GM23338 (cell line): ENCODE measurements around the gene GLYATL2. TPM values are rescaled to one million over a fixed set of nuclear protein-coding genes. Genes with fewer than 3 reads are reported as not detected.

Source experiments
- ATAC-seq: fragments of 200-7000 bp; cut with Tn5 transposase; 3 replicates; pipeline ENCODE4 v1.9.1; 2020
- DNase-seq: peaks from one replicate; pipeline ENCODE4 v3.0.0-alpha.2; 2015; ENCODE audit warnings: low spot score
- H2AFZ ChIP-seq: fragments of 200-600 bp; sonication (generic); 2 replicates; pipeline ENCODE4 v1.8.0; 2016; ENCODE audit warnings: antibody characterized with exemption, mild to moderate bottlenecking, moderate library complexity
- H3F3A ChIP-seq: fragments of 200-600 bp; sonication (generic); replicated peaks from 2 replicates; pipeline ENCODE4 v1.8.0; 2017; ENCODE audit warnings: antibody characterized with exemption, mixed run types, low read depth
- H3K27ac ChIP-seq: fragments of 200-600 bp; sonication (generic); 2 replicates; pipeline ENCODE4 v1.6.1; 2016; ENCODE audit warnings: low read depth
- H3K27me3 ChIP-seq: fragments of 200-600 bp; sonication (generic); 2 replicates; pipeline ENCODE4 v1.8.0; 2016; ENCODE audit warnings: mild to moderate bottlenecking, mixed run types, moderate library complexity; ENCODE audit not compliant: insufficient read depth
- H3K36me3 ChIP-seq: fragments of 200-600 bp; sonication (generic); 2 replicates; pipeline ENCODE4 v1.8.0; 2016; ENCODE audit warnings: mild to moderate bottlenecking; ENCODE audit not compliant: insufficient read depth
- H3K4me1 ChIP-seq: fragments of 200-600 bp; sonication (generic); 2 replicates; pipeline ENCODE4 v1.8.0; 2016; ENCODE audit warnings: mild to moderate bottlenecking, moderate library complexity; ENCODE audit not compliant: insufficient read depth
- H3K4me2 ChIP-seq: fragments of 200-600 bp; sonication (generic); 2 replicates; pipeline ENCODE4 v1.7.1; 2017; ENCODE audit warnings: mixed run types
- H3K4me3 ChIP-seq: fragments of 200-600 bp; sonication (generic); 2 replicates; pipeline ENCODE4 v1.6.1; 2016; ENCODE audit warnings: mixed run types
- H3K79me2 ChIP-seq: fragments of 200-600 bp; sonication (generic); replicated peaks from 2 replicates; pipeline ENCODE4 v1.8.0; 2017; ENCODE audit warnings: mild to moderate bottlenecking; ENCODE audit not compliant: insufficient read depth
- H3K9me2 ChIP-seq: fragments of 200-600 bp; sonication (generic); 2 replicates; pipeline ENCODE4 v1.8.0; 2017; ENCODE audit not compliant: insufficient read depth
- H4K20me1 ChIP-seq: fragments of 200-600 bp; sonication (generic); replicated peaks from 2 replicates; pipeline ENCODE4 v1.8.0; 2017; ENCODE audit warnings: mild to moderate bottlenecking; ENCODE audit not compliant: insufficient read depth
- H3K27ac Mint-ChIP-seq: 2 replicates; pipeline ENCODE4 v1.8.0; 2020; ENCODE audit warnings: inconsistent platforms, mild to moderate bottlenecking, moderate library complexity, mixed read lengths
- H3K27me3 Mint-ChIP-seq: 3 replicates; pipeline ENCODE4 v1.8.0; 2022; ENCODE audit warnings: low read depth, mild to moderate bottlenecking, moderate library complexity, mixed read lengths, inconsistent platforms; ENCODE audit not compliant: insufficient read depth, poor library complexity
- H3K36me3 Mint-ChIP-seq: 3 replicates; pipeline ENCODE4 v1.8.0; 2021; ENCODE audit warnings: low read depth, mild to moderate bottlenecking, inconsistent platforms, moderate library complexity, mixed read lengths
- H3K4me1 Mint-ChIP-seq: 3 replicates; pipeline ENCODE4 v1.8.0; 2020; ENCODE audit warnings: mild to moderate bottlenecking, inconsistent platforms, mixed read lengths
- H3K4me3 Mint-ChIP-seq: 3 replicates; pipeline ENCODE4 v1.8.0; 2021; ENCODE audit warnings: moderate library complexity, mild to moderate bottlenecking, inconsistent platforms, mixed read lengths
- H3K9me3 Mint-ChIP-seq: 3 replicates; pipeline ENCODE4 v1.8.0; 2020; ENCODE audit warnings: moderate library complexity, mild to moderate bottlenecking, inconsistent platforms, mixed read lengths
- CREB1 ChIP-seq: fragments of 250-450 bp; sonication (Bioruptor Pico); IDR thresholded peaks from 2 replicates; pipeline ENCODE4 v1.5.0; 2020; ENCODE audit warnings: low read depth, mild to moderate bottlenecking, moderate library complexity
- CTCF ChIP-seq, 2 experiments: fragments of 200-600 bp in 1 of 2; sonication (generic) in 1 of 2; conservative IDR thresholded peaks; 2 replicates each; pipeline versions ENCODE4 v1.5.1 to v1.6.1; 2016 to 2017; ENCODE audit warnings: antibody characterized with exemption in 2 of 2, low read depth in 2 of 2, mild to moderate bottlenecking in 2 of 2, moderate library complexity in 1 of 2
- EZH2 ChIP-seq: fragments of 200-600 bp; sonication (generic); IDR thresholded peaks from one replicate; pipeline ENCODE4 v1.8.0; 2017; ENCODE audit warnings: antibody characterized with exemption, mild to moderate bottlenecking, low read depth; ENCODE audit not compliant: unreplicated experiment
- EZH2phosphoT487 ChIP-seq: fragments of 200-600 bp; sonication (generic); IDR thresholded peaks from one replicate; pipeline ENCODE4 v1.8.1; 2018; ENCODE audit warnings: antibody characterized with exemption; ENCODE audit not compliant: unreplicated experiment
- NANOG ChIP-seq: IDR thresholded peaks from 2 replicates; pipeline ENCODE4 v1.6.1; 2016; ENCODE audit warnings: antibody characterized with exemption, borderline replicate concordance
- POLR2AphosphoS5 ChIP-seq: IDR thresholded peaks from 2 replicates; pipeline ENCODE4 v1.6.1; 2016; ENCODE audit warnings: antibody characterized with exemption, low read depth
- STAT1 ChIP-seq: IDR thresholded peaks from one replicate; pipeline ENCODE4 v1.6.1; 2016; ENCODE audit warnings: antibody characterized with exemption; ENCODE audit not compliant: unreplicated experiment
- ZNF331 ChIP-seq: fragments of 250-450 bp; sonication (Bioruptor Pico); IDR thresholded peaks from 2 replicates; pipeline ENCODE4 v1.5.0; 2020; ENCODE audit warnings: low read depth, mild to moderate bottlenecking, moderate library complexity
- ZNF462 ChIP-seq: fragments of 250-450 bp; sonication (Bioruptor Pico); IDR thresholded peaks from 2 replicates; pipeline ENCODE4 v1.5.0; 2020; ENCODE audit warnings: mild to moderate bottlenecking, moderate library complexity
- polyA plus RNA-seq: library from polyadenylated mRNA; unstranded; fragments of >200 nt; fragmentation: Nextera tagmentation; extraction: Ambion mirVana; gene quantifications from 2 replicates; pipeline ENCODE4 v1.2.1, GENCODE V29; 2016
- total RNA-seq: library from RNA; depleted of rRNA; stranded (reverse); fragments of >200 nt; shearing (Covaris generic); gene quantifications from 2 replicates; pipeline ENCODE4 v1.2.3, GENCODE V29; 2014

Gene GLYATL2
- total and polyA plus RNA-seq, 2 experiments from 2014 or later: 0.63 to 0.76 TPM

- Mint-ChIP-seq H3K4me1 (peaks cover 14% of the 10 kb centered on the region), H3K36me3 (no peaks in the 10 kb centered on the region; the same call in 2 of the 3 replicates), H3K9me3 (peaks cover 46% of the 10 kb centered on the region), H3K4me3 (no peak overlapping the region), H3K27ac (no peak overlapping the region), H3K27me3 (peaks cover 4% of the 10 kb centered on the region)
- no peaks in the 10 kb centered on the region for H3F3A ChIP-seq
- H3K27ac ChIP-seq: no peak overlapping the region
- no peaks in the 10 kb centered on the region for H3K36me3 ChIP-seq
- H3K4me2 ChIP-seq: no peak overlapping the region
- DNase-seq (no peak), ATAC-seq (no peak)
- no peaks in the 10 kb centered on the region for H3K79me2 ChIP-seq
- TF ChIP-seq POLR2AphosphoS5 (no peak), ZNF462 (CRISPR knock-in tag) (no peak), CTCF (conservative IDR thresholded peaks at IDR 0.05; ENCODE audit: low read depth in 2 of 2) (no peak), NANOG (no peak), ZNF331 (CRISPR knock-in tag) (no peak), CREB1 (no peak), STAT1 (no peak), EZH2phosphoT487 (no peak), EZH2 (no peak)
- no peak overlapping the region for H2AFZ ChIP-seq
- peaks cover 16% of the 10 kb centered on the region for H3K4me1 ChIP-seq
- H3K27me3 ChIP-seq: no peaks in the 10 kb centered on the region
- 0 out of 2 replicates have a peak, but pooled peaks cover 2% of the 10 kb centered on the region for H3K9me2 ChIP-seq
- no peaks in the 10 kb centered on the region for H4K20me1 ChIP-seq
- no peak overlapping the region for H3K4me3 ChIP-seq
Measured at GRCh38 chr11:58801302-58801701, 43.2 kb downstream of the GLYATL2 start.
